GM23248 (cell line): ENCODE results near the gene SGPL1.

Source experiments
- EZH2 ChIP-seq: fragments of 200-600 bp; sonication (generic); IDR thresholded peaks from 2 replicates; pipeline ENCODE4 v1.6.1; 2018; ENCODE audit warnings: antibody characterized with exemption, mild to moderate bottlenecking; ENCODE audit not compliant: insufficient read depth, poor library complexity, severe bottlenecking
- EZH2phosphoT487 ChIP-seq: fragments of 200-600 bp; sonication (generic); IDR thresholded peaks from 2 replicates; pipeline ENCODE4 v1.6.1; 2018; ENCODE audit warnings: antibody characterized with exemption, moderate library complexity, mild to moderate bottlenecking, low read depth; ENCODE audit not compliant: insufficient read depth

GRCh38 chr10:70778267-70778924 lies 37.4 kb upstream of the SGPL1 start:
- no peak for TF ChIP-seq EZH2phosphoT487
- no peak for TF ChIP-seq EZH2
